ENCODE results near the gene DYRK2.

DYRK2 gene

DNA sequence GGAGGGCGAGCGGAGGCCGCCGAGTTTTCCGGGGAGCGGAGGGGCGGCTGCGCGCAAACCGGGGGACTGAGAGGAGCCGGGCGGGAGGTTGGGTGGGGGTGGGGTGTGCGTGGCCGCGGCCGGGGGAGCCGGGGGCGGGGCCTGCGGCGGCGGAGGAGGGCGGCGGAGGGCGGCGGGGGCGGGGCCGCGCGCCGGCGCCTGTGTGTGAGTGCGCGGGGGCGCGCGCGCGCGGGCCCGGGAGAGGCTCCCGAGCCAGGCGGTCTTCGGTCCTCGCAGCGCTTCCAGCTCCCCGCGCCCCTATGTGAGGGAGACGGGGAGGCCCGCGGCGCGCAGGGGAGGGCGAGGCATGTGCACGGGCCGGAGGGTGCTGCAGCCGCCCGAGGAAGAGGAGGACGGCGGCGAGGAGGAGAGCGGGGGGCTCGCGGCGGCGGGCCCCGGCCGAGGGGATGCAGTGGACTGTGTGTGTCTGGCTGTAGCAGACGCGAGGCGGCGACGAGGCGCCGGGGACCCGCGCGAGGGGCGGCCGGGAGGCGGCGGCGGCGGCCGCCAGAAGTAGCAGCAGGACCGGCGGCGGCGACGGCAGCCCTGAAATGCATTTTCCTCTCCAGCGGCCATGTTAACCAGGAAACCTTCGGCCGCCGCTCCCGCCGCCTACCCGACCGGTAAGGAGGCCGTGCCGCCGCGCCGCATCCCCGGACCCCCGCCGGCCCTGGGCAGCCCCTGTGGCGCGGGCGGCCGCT lies at the start of gene DYRK2:
TSS of gene DYRK2 (plus strand) at position 225 of the 740 bp plus-strand sequence. CDS start at position 614, 389 bp downstream.
- FAIRE-seq = no peak

DNA sequence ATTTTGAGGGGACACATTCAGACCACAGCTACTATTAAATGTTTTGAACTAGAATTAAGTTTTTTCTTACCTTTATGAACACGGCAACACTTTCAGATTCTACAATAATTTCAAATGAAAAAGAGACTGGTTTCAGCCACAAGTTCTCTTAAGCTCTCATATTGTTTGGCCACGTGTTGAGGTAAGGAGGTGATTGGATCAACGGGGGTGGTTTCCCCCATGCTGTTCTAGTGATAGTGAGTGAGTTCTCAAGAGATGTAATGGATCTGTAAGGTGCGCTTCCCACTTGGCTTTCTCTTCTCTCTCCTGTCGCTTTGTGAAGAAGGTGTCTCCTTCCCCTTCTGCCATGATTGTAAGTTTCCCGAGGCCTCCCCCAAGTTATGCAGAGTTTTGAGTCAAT lies 48.9 kb upstream of the DYRK2 start:
- no peak for FAIRE-seq

GRCh38 chr12:67601126-67601525 lies 47.4 kb upstream of the DYRK2 start:
- no peak for FAIRE-seq

- FAIRE-seq = no peak
Observed at GRCh38 chr12:67609226-67609870, 39.2 kb upstream of the DYRK2 start.

DNA sequence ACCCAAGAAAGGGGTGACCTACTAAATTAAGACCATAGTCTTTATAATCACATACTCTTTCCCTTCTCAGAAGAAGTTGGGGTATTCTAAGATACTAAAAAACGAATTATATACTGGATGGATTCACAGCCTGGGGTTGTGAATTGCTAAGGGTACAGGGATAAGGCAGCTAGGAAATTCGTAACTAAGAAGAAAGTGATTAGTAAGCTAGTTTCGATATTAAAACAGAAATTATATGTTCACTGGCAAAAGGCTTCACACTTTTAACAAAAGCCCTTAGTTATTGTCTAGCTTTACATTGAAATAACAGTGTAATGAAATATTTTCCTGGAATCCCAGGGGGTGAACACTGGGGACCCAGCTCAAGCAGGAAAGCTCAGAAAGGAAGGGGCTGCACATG lies 35.5 kb upstream of the DYRK2 start:
- FAIRE-seq = no peak

DNA sequence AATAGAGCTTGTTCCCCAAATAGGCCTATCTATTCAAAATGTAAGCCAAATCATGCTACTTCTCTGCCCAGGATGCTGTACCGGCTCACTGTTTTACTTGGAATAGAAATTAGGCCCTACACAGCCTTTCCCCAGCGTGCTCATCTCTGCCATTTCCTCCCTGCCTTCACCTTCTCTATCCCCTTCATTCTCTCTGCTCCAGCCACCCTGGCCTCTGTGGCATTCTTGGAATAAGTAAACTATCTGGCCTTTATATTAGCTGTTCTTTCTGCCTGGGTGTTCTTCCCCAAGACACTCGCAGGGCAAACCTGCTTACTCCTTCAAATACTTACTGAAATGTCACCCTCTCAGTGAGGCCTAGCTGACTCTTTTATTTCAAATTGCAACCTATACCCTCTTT lies 30.9 kb upstream of the DYRK2 start:
- FAIRE-seq = no peak

- FAIRE-seq = no peak
Observed at GRCh38 chr12:67618303-67618702, 30.2 kb upstream of the DYRK2 start.

- no peak for FAIRE-seq
Observed at GRCh38 chr12:67621112-67621511, 27.4 kb upstream of the DYRK2 start.

DNA sequence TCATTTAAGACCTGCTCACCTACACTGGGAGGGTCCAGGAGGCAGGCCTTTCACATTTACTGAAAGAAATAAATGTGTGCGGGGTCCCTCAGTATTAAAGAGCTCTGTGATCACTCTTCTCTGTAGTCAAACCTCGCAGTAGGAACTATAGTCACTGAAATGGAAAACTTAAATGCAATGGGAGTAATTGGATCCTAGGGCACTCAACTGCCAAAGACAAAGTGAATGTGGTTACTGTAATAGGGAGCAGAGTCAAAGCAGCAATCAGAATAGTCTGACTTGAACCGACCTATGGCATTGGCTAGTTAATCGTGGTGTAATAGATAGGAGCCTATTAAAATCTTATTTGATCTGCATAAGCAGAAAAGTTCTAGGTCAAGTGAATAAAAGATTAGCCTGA lies 26.6 kb upstream of the DYRK2 start:
- no peak for FAIRE-seq

- FAIRE-seq = no peak
Observed at GRCh38 chr12:67623259-67623658, 25.3 kb upstream of the DYRK2 start.

GRCh38 chr12:67624355-67624754 lies 24.2 kb upstream of the DYRK2 start:
- no peak for FAIRE-seq

GRCh38 chr12:67625004-67625403 lies 23.5 kb upstream of the DYRK2 start:
- no peak for FAIRE-seq

DNA sequence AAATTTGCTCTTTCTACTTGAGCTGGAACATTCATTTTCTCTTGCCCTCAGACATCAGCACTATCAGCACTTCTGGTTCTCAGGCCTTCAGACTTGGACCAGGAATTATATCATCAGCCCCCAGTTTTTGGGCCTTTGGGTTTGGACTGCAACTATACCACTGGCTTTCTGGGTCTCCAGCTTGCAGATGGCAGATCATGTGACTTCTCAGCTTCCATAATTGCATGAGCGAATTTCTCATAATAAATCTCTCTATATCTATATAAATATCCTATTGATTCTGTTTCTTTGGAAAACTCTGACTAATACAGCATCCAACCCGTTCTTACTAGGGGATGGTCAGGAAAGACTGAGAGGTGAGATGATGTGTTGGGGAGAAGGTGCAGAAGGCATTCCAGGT lies 22.4 kb upstream of the DYRK2 start:
- FAIRE-seq = no peak

GRCh38 chr12:67630373-67631088 lies 18.0 kb upstream of the DYRK2 start:
- no peak for FAIRE-seq

DNA sequence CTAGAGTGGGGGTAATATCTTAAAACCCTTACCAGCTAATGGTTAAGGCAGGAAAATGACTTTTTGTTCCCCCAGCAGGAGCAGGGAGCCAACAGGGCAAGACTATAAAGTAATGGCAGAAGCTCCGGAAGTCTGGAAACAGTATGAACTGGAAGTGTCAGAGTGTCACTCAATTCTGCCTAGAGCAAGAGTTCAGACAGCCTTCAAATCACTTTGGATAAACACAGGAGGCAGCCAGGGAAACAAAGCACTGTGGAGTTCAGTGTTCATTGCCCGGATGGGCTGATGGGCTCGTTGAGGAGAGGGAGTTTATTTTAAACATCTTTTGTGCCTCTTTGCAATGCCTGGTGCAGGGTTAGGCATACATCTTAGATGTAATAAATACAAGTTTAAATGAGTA lies 16.5 kb upstream of the DYRK2 start:
- FAIRE-seq = no peak

DNA sequence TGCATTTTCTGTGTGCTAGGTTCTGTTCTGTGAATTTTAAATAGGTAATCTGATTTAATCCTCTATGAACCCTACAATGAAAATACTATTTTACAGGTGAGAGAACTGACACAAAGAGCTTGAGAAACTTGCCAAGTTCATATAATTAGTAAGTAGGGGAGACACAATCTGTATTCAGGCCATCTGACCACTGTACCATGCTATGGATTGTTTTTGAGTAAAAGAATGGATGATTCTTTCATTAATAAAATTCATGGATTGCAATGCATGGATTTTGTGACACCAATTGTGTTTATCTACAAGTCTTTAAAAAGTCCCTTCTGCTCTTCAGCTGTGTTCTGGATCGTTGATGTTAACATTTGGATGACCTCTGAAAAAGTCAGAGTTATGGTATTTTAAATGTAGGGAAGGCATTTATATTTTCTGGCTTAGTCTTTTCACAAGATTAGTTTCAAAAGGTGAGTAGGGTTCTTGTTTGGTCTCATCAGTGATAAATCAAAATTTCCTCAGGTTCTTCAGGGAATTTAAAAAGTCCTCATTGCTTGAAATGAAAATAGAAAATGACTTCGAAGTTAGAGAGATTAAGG lies 15.4 kb upstream of the DYRK2 start:
- FAIRE-seq = no peak

- FAIRE-seq = no peak
Observed at GRCh38 chr12:67633708-67634107, 14.8 kb upstream of the DYRK2 start.

DNA sequence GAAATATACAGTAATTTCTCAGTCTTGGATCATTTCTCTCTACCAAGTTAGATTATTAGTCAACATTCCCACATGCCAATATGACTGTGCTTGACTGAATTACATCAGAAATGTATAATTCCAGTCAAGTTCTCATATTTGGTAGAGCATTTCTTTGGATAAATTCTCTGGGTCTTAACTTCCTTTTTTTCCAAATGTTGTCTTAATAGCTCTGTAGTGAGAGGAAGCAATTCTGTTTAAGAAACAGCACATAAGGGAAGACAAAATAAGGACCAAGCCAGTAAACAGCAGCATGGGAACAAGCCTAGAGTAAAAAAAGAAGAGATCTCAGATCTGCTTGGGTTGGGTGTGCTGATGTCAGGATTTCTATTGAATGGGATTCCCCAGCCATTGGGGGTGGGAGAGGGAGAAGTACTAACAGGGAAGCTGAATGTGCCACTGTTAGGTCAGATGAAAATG lies 14.2 kb upstream of the DYRK2 start:
- FAIRE-seq = no peak

- no peak for FAIRE-seq
Observed at GRCh38 chr12:67637718-67638117, 10.8 kb upstream of the DYRK2 start.

DNA sequence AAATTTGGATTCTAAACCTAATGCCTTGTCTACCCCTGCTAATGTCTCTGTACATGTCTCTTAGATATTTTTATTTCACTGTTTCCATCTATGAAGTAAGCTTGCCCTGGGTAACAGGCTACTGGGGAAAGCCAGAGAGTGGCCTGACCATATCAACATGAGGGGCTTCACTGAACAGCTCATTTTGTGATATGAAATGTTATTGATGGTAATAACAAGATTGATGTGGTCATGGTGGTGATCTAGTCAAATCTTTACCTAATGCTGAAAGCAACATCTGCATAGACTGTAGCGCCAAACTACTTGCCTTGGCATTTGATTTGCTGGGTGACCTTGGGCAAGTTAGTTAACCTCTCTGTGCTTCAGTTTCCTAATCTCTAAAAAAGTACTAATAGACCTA lies 9.9 kb upstream of the DYRK2 start:
- FAIRE-seq = no peak

DNA sequence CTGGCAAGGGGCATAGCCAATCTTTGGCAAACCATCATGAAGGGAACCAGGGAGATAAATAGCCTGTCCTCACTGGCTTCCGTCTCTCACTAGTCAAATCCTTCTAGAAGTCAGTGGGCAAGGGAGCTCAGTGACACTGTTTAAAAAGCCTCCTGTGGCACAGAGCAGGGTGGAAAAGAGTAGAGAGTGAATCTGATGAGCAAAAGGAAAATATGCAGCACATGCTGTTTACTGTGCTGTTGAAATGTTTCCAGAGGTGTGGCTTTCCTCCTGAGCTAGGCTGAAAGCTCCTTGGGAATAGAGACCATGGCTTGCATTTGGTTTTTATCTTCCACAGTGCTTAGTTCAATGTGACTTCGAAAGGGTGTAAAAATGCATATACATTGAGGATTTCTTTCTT lies 7.7 kb upstream of the DYRK2 start:
- no peak for FAIRE-seq

GRCh38 chr12:67645126-67645525 lies 3.4 kb upstream of the DYRK2 start:
- FAIRE-seq = no peak

- FAIRE-seq = no peak
Observed at GRCh38 chr12:67645601-67646000, 2.9 kb upstream of the DYRK2 start.

- FAIRE-seq = no peak
Observed at GRCh38 chr12:67646775-67647174, 1.8 kb upstream of the DYRK2 start.

Measured in A204.1 (cell line).